Activated CD4-positive, CD25-positive, alpha-beta regulatory T cell treated with anti-CD3 and anti-CD28 coated beads, Interleukin-2, amount 50 U/mL, for 16 hours (primary cell): ENCODE results near the gene FUBP1.
"Not testable (repeated sequence)": the region's sequence is repeated elsewhere in the genome, so short reads cannot be mapped to it uniquely, and the experiment has no call there.

Source experiments
- DNase-seq: peaks from one replicate; pipeline ENCODE4 v3.0.0-alpha.2; 2020; ENCODE audit warnings: low read depth, low spot score

Gene FUBP1

GRCh38 chr1:77987919-77988318 lies 9.0 kb upstream of the FUBP1 start:
- DNase-seq, result no peak

- DNase-seq, result no peak
Observed at GRCh38 chr1:77986810-77987209, 7.9 kb upstream of the FUBP1 start.

- DNase-seq, result no peak
Observed at GRCh38 chr1:77984629-77985028, 5.8 kb upstream of the FUBP1 start.

GRCh38 chr1:77983997-77984355 lies 5.1 kb upstream of the FUBP1 start:
- no peak for DNase-seq

- DNase-seq, result not testable (repeated sequence)
Observed at GRCh38 chr1:77983352-77983996, 4.6 kb upstream of the FUBP1 start.

GRCh38 chr1:77978293-77978968 lies 441 bp downstream of the FUBP1 start:
- DNase-seq, result peak; percentile 74

- no peak for DNase-seq
Observed at GRCh38 chr1:77977989-77978292, 931 bp downstream of the FUBP1 start.

- no peak for DNase-seq
Observed at GRCh38 chr1:77976433-77977076, 2.3 kb downstream of the FUBP1 start.

- DNase-seq, result no peak
Observed at GRCh38 chr1:77975907-77976306, 3.0 kb downstream of the FUBP1 start.

GRCh38 chr1:77975386-77975785 lies 3.5 kb downstream of the FUBP1 start:
- no peak for DNase-seq

- no peak for DNase-seq
Observed at GRCh38 chr1:77972080-77972479, 6.8 kb downstream of the FUBP1 start.

GRCh38 chr1:77970192-77970591 lies 8.7 kb downstream of the FUBP1 start:
- DNase-seq, result no peak

- DNase-seq, result no peak
Observed at GRCh38 chr1:77966291-77966690, 12.6 kb downstream of the FUBP1 start.

- DNase-seq, result no peak
Observed at GRCh38 chr1:77961392-77961791, 17.5 kb downstream of the FUBP1 start.

- DNase-seq, result no peak
Observed at GRCh38 chr1:77958850-77959249, 20.0 kb downstream of the FUBP1 start.

GRCh38 chr1:77958391-77958790 lies 20.5 kb downstream of the FUBP1 start:
- DNase-seq, result no peak

GRCh38 chr1:77956464-77956863 lies 22.4 kb downstream of the FUBP1 start:
- no peak for DNase-seq

- DNase-seq, result no peak
Observed at GRCh38 chr1:77955709-77956108, 23.2 kb downstream of the FUBP1 start.

- no peak for DNase-seq
Observed at GRCh38 chr1:77954521-77954920, 24.4 kb downstream of the FUBP1 start.

- no peak for DNase-seq
Observed at GRCh38 chr1:77953907-77954306, 25.0 kb downstream of the FUBP1 start.

GRCh38 chr1:77951328-77951727 lies 27.5 kb downstream of the FUBP1 start:
- DNase-seq, result no peak

GRCh38 chr1:77950873-77951272 lies 28.0 kb downstream of the FUBP1 start:
- DNase-seq, result no peak

- DNase-seq, result no peak
Observed at GRCh38 chr1:77948841-77949424, 29.9 kb downstream of the FUBP1 start.
